Measurements from ENCODE around the gene CPNE1.
"Not testable (repeated sequence)": the region's sequence is repeated elsewhere in the genome, so short reads cannot be mapped to it uniquely, and the experiment has no call there.

Gene CPNE1

GRCh38 chr20:35690265-35690664 is 25.6 kb upstream of the CPNE1 start:
- DNase-seq (ENCODE audit: low read depth), result no peak
- no peak overlapping the region for H3K4me3 ChIP-seq (ENCODE audit: low read depth, low read length)

GRCh38 chr20:35686872-35687271 is 22.2 kb upstream of the CPNE1 start:
- H3K4me3 ChIP-seq (ENCODE audit: low read depth, low read length); DNase-seq (ENCODE audit: low read depth): not testable (repeated sequence)

More at GRCh38 chr20:35690265-35690664, 25.6 kb upstream of the CPNE1 start:
- TF ChIP-seq CTCF (IDR thresholded peaks at IDR 0.05; ENCODE audit: low read depth, low read length, missing control alignments), result no peak

GRCh38 chr20:35685368-35685767 is 20.7 kb upstream of the CPNE1 start:
- H3K4me3 ChIP-seq (ENCODE audit: low read depth, low read length); DNase-seq (ENCODE audit: low read depth): not testable (repeated sequence)

More at GRCh38 chr20:35686872-35687271, 22.2 kb upstream of the CPNE1 start:
- peak; percentile 9 for TF ChIP-seq CTCF (IDR thresholded peaks at IDR 0.05; ENCODE audit: low read depth, low read length, missing control alignments)

GRCh38 chr20:35681960-35682359 is 17.3 kb upstream of the CPNE1 start:
- TF ChIP-seq CTCF (IDR thresholded peaks at IDR 0.05; ENCODE audit: low read depth, low read length, missing control alignments), result no peak
- H3K4me3 ChIP-seq (ENCODE audit: low read depth, low read length), result no peak overlapping the region
- no peak for DNase-seq (ENCODE audit: low read depth)

- no peak for TF ChIP-seq CTCF (IDR thresholded peaks at IDR 0.05; ENCODE audit: low read depth, low read length, missing control alignments)
- H3K4me3 ChIP-seq (ENCODE audit: low read depth, low read length), result no peak overlapping the region
- no peak for DNase-seq (ENCODE audit: low read depth)
These were observed 15.9 kb upstream of the CPNE1 start for GRCh38 chr20:35680452-35681183.

- H3K4me3 ChIP-seq (ENCODE audit: low read depth, low read length), result no peak overlapping the region
- no peak for DNase-seq (ENCODE audit: low read depth)
- no peak for TF ChIP-seq CTCF (IDR thresholded peaks at IDR 0.05; ENCODE audit: low read depth, low read length, missing control alignments)
These were observed 10.2 kb upstream of the CPNE1 start for GRCh38 chr20:35674921-35675320.

GRCh38 chr20:35673884-35674283 is 9.2 kb upstream of the CPNE1 start:
- no peak for DNase-seq (ENCODE audit: low read depth)
- no peak for TF ChIP-seq CTCF (IDR thresholded peaks at IDR 0.05; ENCODE audit: low read depth, low read length, missing control alignments)
- no peak overlapping the region for H3K4me3 ChIP-seq (ENCODE audit: low read depth, low read length)
